ENCODE data around the gene BCAS1.

GRCh38 chr20:53961527-53961926, 108.9 kb downstream of the BCAS1 start:
- TF ChIP-seq, protein P1, sequence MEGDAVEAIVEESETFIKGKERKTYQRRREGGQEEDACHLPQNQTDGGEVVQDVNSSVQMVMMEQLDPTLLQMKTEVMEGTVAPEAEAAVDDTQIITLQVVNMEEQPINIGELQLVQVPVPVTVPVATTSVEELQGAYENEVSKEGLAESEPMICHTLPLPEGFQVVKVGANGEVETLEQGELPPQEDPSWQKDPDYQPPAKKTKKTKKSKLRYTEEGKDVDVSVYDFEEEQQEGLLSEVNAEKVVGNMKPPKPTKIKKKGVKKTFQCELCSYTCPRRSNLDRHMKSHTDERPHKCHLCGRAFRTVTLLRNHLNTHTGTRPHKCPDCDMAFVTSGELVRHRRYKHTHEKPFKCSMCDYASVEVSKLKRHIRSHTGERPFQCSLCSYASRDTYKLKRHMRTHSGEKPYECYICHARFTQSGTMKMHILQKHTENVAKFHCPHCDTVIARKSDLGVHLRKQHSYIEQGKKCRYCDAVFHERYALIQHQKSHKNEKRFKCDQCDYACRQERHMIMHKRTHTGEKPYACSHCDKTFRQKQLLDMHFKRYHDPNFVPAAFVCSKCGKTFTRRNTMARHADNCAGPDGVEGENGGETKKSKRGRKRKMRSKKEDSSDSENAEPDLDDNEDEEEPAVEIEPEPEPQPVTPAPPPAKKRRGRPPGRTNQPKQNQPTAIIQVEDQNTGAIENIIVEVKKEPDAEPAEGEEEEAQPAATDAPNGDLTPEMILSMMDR (IDR thresholded peaks at IDR 0.05; ENCODE audit: low read depth, low read length), result no peak
- no peak for TF ChIP-seq EZH2phosphoT487 (IDR thresholded peaks at IDR 0.05; ENCODE audit: low read depth)

Measured in OCI-LY3 (cell line).